HL-60 (cell line): ENCODE measurements around the gene CRY1.

Experiments
- DNase-seq, 2 experiments: peaks; one replicate each; pipeline ENCODE4 v3.0.0-alpha.2; 2010 to 2020; ENCODE audit warnings: low read depth in 1 of 2, low spot score in 1 of 2
- H3K27ac ChIP-seq: fragments of 250-450 bp; sonication (Bioruptor Pico); replicated peaks from 2 replicates; pipeline ENCODE4 v1.5.1; 2020; ENCODE audit warnings: mild to moderate bottlenecking, moderate library complexity
- H3K27me3 ChIP-seq: fragments of 250-450 bp; sonication (Bioruptor Pico); 2 replicates; pipeline ENCODE4 v1.5.1; 2021; ENCODE audit warnings: mild to moderate bottlenecking, moderate library complexity; ENCODE audit not compliant: insufficient read depth, poor library complexity, severe bottlenecking
- H3K4me3 ChIP-seq: replicated peaks from 2 replicates; pipeline ENCODE4 v1.5.1; 2011; ENCODE audit warnings: mild to moderate bottlenecking, control low read depth, low read length; ENCODE audit not compliant: insufficient read depth
- GABPA ChIP-seq: IDR thresholded peaks from 2 replicates; pipeline ENCODE4 v1.6.1; 2012; ENCODE audit warnings: low read depth
- POLR2AphosphoS5 ChIP-seq: IDR thresholded peaks from 2 replicates; pipeline ENCODE4 v1.6.1; 2012; ENCODE audit warnings: low read depth
- SPI1 ChIP-seq: IDR thresholded peaks from 2 replicates; pipeline ENCODE4 v1.6.1; 2012; ENCODE audit warnings: low read depth, mild to moderate bottlenecking, borderline replicate concordance
- TF ChIP-seq, protein P1 (sequence below): IDR thresholded peaks from one replicate; pipeline ENCODE4 v1.5.1; 2011; ENCODE audit warnings: low read length, control low read depth, inconsistent platforms; ENCODE audit not compliant: insufficient read depth
- TF ChIP-seq, protein P2 (sequence below): IDR thresholded peaks from 2 replicates; pipeline ENCODE4 v1.6.1; 2012; ENCODE audit warnings: low read depth; ENCODE audit not compliant: insufficient replicate concordance

Gene CRY1

DNA sequence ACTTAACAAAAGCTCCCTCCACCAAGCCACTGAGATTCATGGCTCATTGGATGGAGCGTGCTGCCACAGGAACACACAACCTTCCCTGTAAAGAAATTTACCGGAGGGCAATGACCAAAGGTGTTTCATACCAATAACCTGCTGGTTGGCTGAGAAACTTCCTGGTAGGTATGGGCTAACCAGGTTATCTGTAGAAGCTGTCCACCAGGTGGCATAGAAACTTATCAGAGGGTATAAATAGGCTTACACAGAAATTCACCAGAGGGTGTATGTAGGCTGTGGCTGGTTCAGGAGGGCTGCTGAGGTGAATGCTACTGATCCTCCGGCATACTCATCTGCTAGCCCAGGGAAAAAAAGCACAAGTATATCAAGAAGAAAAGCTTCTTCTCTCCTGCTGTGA lies 79.3 kb downstream of the CRY1 start:
- TF ChIP-seq GABPA (no peak), SPI1 (no peak), POLR2AphosphoS5 (no peak)
- TF ChIP-seq, protein P1, sequence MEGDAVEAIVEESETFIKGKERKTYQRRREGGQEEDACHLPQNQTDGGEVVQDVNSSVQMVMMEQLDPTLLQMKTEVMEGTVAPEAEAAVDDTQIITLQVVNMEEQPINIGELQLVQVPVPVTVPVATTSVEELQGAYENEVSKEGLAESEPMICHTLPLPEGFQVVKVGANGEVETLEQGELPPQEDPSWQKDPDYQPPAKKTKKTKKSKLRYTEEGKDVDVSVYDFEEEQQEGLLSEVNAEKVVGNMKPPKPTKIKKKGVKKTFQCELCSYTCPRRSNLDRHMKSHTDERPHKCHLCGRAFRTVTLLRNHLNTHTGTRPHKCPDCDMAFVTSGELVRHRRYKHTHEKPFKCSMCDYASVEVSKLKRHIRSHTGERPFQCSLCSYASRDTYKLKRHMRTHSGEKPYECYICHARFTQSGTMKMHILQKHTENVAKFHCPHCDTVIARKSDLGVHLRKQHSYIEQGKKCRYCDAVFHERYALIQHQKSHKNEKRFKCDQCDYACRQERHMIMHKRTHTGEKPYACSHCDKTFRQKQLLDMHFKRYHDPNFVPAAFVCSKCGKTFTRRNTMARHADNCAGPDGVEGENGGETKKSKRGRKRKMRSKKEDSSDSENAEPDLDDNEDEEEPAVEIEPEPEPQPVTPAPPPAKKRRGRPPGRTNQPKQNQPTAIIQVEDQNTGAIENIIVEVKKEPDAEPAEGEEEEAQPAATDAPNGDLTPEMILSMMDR, result no peak
- TF ChIP-seq, protein P2, sequence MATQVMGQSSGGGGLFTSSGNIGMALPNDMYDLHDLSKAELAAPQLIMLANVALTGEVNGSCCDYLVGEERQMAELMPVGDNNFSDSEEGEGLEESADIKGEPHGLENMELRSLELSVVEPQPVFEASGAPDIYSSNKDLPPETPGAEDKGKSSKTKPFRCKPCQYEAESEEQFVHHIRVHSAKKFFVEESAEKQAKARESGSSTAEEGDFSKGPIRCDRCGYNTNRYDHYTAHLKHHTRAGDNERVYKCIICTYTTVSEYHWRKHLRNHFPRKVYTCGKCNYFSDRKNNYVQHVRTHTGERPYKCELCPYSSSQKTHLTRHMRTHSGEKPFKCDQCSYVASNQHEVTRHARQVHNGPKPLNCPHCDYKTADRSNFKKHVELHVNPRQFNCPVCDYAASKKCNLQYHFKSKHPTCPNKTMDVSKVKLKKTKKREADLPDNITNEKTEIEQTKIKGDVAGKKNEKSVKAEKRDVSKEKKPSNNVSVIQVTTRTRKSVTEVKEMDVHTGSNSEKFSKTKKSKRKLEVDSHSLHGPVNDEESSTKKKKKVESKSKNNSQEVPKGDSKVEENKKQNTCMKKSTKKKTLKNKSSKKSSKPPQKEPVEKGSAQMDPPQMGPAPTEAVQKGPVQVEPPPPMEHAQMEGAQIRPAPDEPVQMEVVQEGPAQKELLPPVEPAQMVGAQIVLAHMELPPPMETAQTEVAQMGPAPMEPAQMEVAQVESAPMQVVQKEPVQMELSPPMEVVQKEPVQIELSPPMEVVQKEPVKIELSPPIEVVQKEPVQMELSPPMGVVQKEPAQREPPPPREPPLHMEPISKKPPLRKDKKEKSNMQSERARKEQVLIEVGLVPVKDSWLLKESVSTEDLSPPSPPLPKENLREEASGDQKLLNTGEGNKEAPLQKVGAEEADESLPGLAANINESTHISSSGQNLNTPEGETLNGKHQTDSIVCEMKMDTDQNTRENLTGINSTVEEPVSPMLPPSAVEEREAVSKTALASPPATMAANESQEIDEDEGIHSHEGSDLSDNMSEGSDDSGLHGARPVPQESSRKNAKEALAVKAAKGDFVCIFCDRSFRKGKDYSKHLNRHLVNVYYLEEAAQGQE, result no peak
- Histone ChIP-seq H3K27me3 (no peaks in the 10 kb centered on the region), H3K27ac (no peak overlapping the region), H3K4me3 (no peak overlapping the region)
- DNase-seq, result no peak

DNA sequence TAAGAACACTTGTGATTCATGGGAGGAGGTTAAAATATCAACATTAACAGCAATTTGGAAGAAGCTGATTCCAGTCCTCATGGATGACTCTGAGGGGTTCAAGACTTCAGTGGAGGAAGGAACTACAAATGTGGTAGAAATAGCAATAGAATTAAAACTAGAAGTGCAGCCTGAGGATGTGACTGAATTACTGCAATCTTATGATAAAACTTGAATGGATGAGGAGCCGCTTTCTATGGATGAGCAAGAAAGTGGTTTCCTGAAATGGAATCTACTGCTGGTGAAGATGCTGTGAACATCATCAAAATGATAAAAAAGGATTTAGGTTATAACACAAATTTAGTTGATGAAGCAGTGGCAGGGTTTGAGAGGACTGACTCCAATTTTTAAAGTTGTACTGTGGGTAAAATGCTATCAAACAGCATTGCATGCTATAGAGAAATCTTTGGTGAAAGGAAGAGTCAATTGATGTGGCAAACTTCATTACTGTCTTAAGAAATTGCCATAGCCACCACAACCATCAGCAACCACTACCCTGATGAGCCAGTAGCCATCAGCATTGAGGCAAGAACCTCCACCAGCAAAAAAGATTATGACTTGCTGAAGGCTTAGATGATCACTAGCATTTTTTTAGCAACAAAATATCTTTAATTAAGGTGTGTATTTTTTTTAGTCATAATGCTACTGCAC lies 80.5 kb downstream of the CRY1 start:
- no peak for DNase-seq
- Histone ChIP-seq H3K27me3 (no peaks in the 10 kb centered on the region), H3K4me3 (no peak overlapping the region), H3K27ac (no peak overlapping the region)
- no peak for TF ChIP-seq SPI1
- TF ChIP-seq POLR2AphosphoS5, result no peak
- TF ChIP-seq, protein P2, result no peak
- TF ChIP-seq, protein P1, result no peak
- TF ChIP-seq GABPA, result no peak

DNA sequence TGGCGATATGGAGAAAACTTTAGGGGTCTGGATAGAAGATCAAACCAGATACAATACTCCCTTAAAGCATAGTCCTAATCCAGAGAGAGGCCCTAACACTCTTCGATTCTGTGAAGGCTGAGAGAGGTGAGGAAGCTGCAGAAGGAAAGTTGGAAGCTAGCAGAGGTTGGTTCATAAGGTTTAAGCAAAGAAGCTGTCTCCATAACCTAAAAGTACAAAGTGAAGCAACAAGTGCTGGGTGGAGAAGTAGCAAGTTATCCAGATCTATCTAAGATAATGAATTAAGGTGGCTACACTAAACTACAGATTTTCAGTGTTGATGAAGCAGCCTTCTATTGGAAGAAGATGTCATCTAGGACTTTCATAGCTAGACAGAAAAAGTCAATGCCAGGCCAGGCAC lies 81.8 kb downstream of the CRY1 start:
- TF ChIP-seq SPI1 (no peak), GABPA (no peak), POLR2AphosphoS5 (no peak)
- TF ChIP-seq, protein P1, result no peak
- TF ChIP-seq, protein P2, result no peak
- Histone ChIP-seq H3K27ac (no peak overlapping the region), H3K4me3 (no peak overlapping the region), H3K27me3 (no peaks in the 10 kb centered on the region)
- no peak for DNase-seq
